Anterior cingulate cortex (tissue), 58 donors: ENCODE data around the gene STIM1.
"Not testable (repeated sequence)": the region's sequence is repeated elsewhere in the genome, so short reads cannot be mapped to it uniquely, and the experiment has no call there.

ENCODE experiments used
- DNase-seq, 58 donors: peaks; one replicate each; lab custom pipeline; 2025; lab: John Stamatoyannopoulos, UW

The STIM1 gene

DNA sequence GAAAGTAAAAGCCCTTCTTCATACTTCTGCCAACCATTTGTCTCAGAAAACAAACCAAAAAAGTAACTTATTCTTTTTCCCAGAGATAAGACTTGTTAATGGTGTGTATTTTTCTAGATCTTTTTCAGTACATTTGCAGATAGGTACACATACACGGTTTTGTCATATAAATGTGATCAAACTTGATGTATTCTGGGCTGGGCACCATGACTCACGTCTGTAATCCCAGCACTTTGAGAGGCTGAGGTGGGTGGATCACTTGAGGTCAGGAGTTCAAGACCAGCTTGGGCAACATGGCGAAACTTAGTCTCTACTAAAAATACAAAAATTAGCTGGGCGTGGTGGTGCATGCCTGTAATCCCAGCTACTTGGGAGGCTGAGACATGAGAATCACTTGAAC, 274.8 kb downstream of the STIM1 start:
- DNase-seq, result not testable (repeated sequence)

DNA sequence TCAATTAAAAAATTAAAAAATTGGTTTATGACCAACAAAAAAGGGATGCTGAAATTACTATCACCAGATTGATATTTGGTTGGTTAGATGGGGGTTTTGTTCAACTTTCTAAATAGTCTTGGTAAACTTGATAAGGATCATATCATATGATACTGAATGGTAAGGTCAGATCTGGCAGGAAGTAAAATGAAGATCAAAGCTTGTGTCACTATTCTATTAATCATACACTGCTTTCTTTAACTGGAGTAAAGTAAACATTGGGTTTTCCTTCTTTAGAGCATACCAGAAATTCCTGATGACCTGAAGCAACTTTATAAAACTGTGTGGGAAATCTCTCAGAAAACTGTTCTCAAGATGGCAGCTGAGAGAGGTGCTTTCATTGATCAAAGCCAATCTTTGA, 279.3 kb downstream of the STIM1 start:
- DNase-seq, result no peak

DNA sequence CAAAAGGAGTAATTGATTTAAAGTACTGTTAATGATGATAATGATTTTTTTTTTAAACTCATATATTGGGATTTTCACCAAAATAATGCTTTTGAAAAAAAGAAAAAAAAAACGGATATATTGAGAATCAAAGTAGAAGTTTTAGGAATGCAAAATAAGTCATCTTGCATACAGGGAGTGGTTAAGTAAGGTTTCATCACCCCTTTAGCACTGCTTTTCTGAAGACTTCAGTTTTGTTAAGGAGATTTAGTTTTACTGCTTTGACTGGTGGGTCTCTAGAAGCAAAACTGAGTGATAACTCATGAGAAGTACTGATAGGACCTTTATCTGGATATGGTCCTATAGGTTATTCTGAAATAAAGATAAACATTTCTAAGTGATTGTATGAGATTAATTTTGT, 283.0 kb downstream of the STIM1 start:
- no peak for DNase-seq

DNA sequence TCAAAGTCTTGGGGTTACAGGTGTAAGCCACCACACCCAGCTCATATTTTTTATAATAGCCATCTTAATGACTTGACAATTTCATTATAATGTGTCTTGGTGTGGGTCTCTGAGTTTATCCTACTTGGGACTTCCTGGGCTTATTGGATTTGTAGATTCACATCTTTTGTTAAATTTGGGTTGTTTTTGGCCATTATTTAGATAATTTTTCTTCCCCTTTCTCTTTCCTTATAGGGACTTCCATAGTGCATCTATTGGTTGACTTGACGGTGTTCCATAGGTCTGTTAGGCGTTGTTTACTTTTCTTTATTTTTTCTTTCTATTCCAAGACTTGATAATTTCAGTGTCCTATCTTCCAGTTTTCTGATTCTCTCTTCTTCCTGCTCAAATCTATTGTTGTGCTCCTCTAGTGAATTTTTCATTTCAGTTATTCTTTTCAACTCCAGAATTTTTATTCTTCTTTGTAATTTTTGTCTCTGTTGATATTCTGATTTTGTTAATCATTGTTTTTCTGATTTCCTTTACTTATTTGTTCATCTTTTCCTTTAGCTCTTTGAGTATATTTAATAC, 284.7 kb downstream of the STIM1 start:
- no peak for DNase-seq
